Measurements from ENCODE around the gene SP110.

GRCh38 chr2:230224458-230224857, 4.7 kb upstream of the SP110 start:
- TF ChIP-seq DDX20 (tag; IDR thresholded peaks at IDR 0.05; ENCODE audit: low read depth) (no peak), ZNF561 (CRISPR knock-in tag; conservative IDR thresholded peaks at IDR 0.05) (no peak), WHSC1 (IDR thresholded peaks at IDR 0.05; ENCODE audit: low read length) (no peak), ZZZ3 (IDR thresholded peaks at IDR 0.05) (no peak), TCF7L2 (IDR thresholded peaks at IDR 0.05; ENCODE audit: low read depth, low read length) (no peak), POLR2AphosphoS5 (IDR thresholded peaks at IDR 0.05; ENCODE audit: control insufficient read depth, insufficient read depth, low read depth, low read length) (no peak), ZNF766 (CRISPR knock-in tag; conservative IDR thresholded peaks at IDR 0.05) (no peak), ZC3H8 (IDR thresholded peaks at IDR 0.05) (no peak), CTCF (IDR thresholded peaks at IDR 0.05 in 2 of 3, conservative IDR thresholded peaks at IDR 0.05 in 1 of 3; ENCODE audit: insufficient read depth in 2 of 3, low read depth in 1 of 3, low read length in 3 of 3) (no peak), KAT2B (IDR thresholded peaks at IDR 0.05; ENCODE audit: low read depth, low read length) (no peak), SOX6 (IDR thresholded peaks at IDR 0.05) (no peak), TRIM24 (IDR thresholded peaks at IDR 0.05) (no peak), PRDM10 (IDR thresholded peaks at IDR 0.05; ENCODE audit: partially characterized antibody) (no peak)

All from K562 (cell line).